GM12878 (cell line): ENCODE measurements around the gene BDP1. TPM values are rescaled to one million over a fixed set of nuclear protein-coding genes. Genes with fewer than 3 reads are reported as not detected.
"Not testable (repeated sequence)": the region's sequence is repeated elsewhere in the genome, so short reads cannot be mapped to it uniquely, and the experiment has no call there.

ENCODE experiments used
- ATAC-seq: fragments of 200-7000 bp; cut with Tn5 transposase; 3 replicates; pipeline ENCODE4 v1.9.1; 2020; ENCODE audit warnings: mild to moderate bottlenecking, moderate library complexity
- BruUV-seq: library from RNA; stranded (reverse); fragments of 400-500 nt; replicated peaks from 2 replicates; lab custom pipeline; 2021; lab: Mats Ljungman, UMichigan
- CTCF ChIA-PET: fragments of 300-600 bp; sonication (Branson Sonifier 250); formaldehyde crosslinking; extraction: SDS; loops from one replicate; lab custom pipeline; 2021; ENCODE audit warnings: inconsistent platforms; lab: Yijun Ruan, JAX
- POLR2A ChIA-PET: fragments of 350-600 bp; formaldehyde crosslinking; extraction: SDS; loops from one replicate; lab custom pipeline; 2021; ENCODE audit warnings: inconsistent platforms; lab: Charles Lee
- RAD21 ChIA-PET: fragments of 300-600 bp; sonication (Branson Sonifier 250); formaldehyde crosslinking; loops from one replicate; lab custom pipeline; 2023; ENCODE audit warnings: antibody characterized with exemption; ENCODE audit not compliant: unreplicated experiment; lab: Charles Lee
- SMC1A ChIA-PET: fragments of 300-600 bp; sonication (Branson Sonifier 250); formaldehyde crosslinking; loops from one replicate; lab custom pipeline; 2023; ENCODE audit not compliant: unreplicated experiment, uncharacterized antibody; lab: Charles Lee
- DNase-seq: peaks from one replicate; pipeline ENCODE4 v3.0.0-alpha.2; 2011; ENCODE audit warnings: low read depth, low spot score
- FAIRE-seq: peaks from 3 replicates; lab custom pipeline; 2011; peaks lifted over from hg19 to GRCh38; lab: Jason Lieb, UNC
- H2AFZ ChIP-seq: 2 replicates; pipeline ENCODE4 v1.6.0; 2011; ENCODE audit warnings: low read depth, low read length, control low read depth; ENCODE audit not compliant: control insufficient read depth
- H3K27ac ChIP-seq: 2 replicates; pipeline ENCODE4 v1.5.1; 2011; ENCODE audit warnings: control low read depth; ENCODE audit not compliant: control insufficient read depth, insufficient read depth
- H3K27me3 ChIP-seq, 2 experiments: replicated peaks in 1 of 2; 2 replicates each; pipeline versions ENCODE4 v1.6.0 to v1.6.1; 2011; ENCODE audit warnings: low read length in 1 of 2; ENCODE audit not compliant: control insufficient read depth in 2 of 2, insufficient read depth in 2 of 2
- H3K36me3 ChIP-seq, 2 experiments: 2 replicates each; pipeline ENCODE4 v1.5.1; 2011; ENCODE audit warnings: low read length in 1 of 2; ENCODE audit not compliant: control insufficient read depth in 2 of 2, insufficient read depth in 2 of 2
- H3K4me1 ChIP-seq: 2 replicates; pipeline ENCODE4 v1.6.1; 2011; ENCODE audit warnings: mild to moderate bottlenecking, low read length, moderate library complexity, mixed read lengths; ENCODE audit not compliant: control insufficient read depth, insufficient read depth
- H3K4me2 ChIP-seq: 2 replicates; pipeline ENCODE4 v1.6.0; 2011; ENCODE audit warnings: control low read depth; ENCODE audit not compliant: control insufficient read depth, insufficient read depth
- H3K4me3 ChIP-seq: fragments of 200-600 bp; sonication (generic); 2 replicates; pipeline ENCODE4 v1.5.1; 2016
- H3K79me2 ChIP-seq: 2 replicates; pipeline ENCODE4 v1.6.0; 2011; ENCODE audit warnings: low read length; ENCODE audit not compliant: control insufficient read depth, insufficient read depth
- H3K9ac ChIP-seq: 2 replicates; pipeline ENCODE4 v1.8.0; 2011; ENCODE audit warnings: low read length, control low read depth, mixed read lengths; ENCODE audit not compliant: control insufficient read depth, insufficient read depth
- H3K9me3 ChIP-seq: replicated peaks from 3 replicates; pipeline ENCODE4 v1.5.1; 2011; ENCODE audit warnings: mild to moderate bottlenecking, low read length; ENCODE audit not compliant: control insufficient read depth, insufficient read depth
- H4K20me1 ChIP-seq: 2 replicates; pipeline ENCODE4 v1.6.0; 2011; ENCODE audit not compliant: control insufficient read depth, insufficient read depth
- WGBS: methylation state at CpG from one replicate; pipeline ENCODE4 v1.1.6; 2016; ENCODE audit warnings: low lambda C conversion rate; ENCODE audit not compliant: insufficient replicate concordance, insufficient coverage; ENCODE audit errors: missing lambda C conversion rate; 5-methylcytosine and 5-hydroxymethylcytosine counted together
- in situ Hi-C: fragments of 300-500 bp; cut with MboI; formaldehyde crosslinking; loops from 9 replicates; pipeline ENCODE4 v1.14.3; 2018; ENCODE audit warnings: mixed read lengths
- intact Hi-C: fragments of 100-400 bp; cut with micrococcal nuclease; formaldehyde crosslinking; loops from one replicate; pipeline ENCODE4 v1.14.2; 2022; ENCODE audit not compliant: unreplicated experiment
- polyA plus RNA-seq, 11 experiments: library from polyadenylated mRNA; depleted of rRNA in 4 of 11; unstranded in 6 of 11; stranded (reverse) in 5 of 11; fragments of >200 nt; fragmentation: Nextera tagmentation in 4 of 11; fragmentation: Illumina TruSeq in 1 of 11; extraction: Ambion mirVana in 4 of 11; extraction: Trizol in 1 of 11; gene quantifications; 1 replicate in 1 of 11; 2 replicates in 10 of 11; pipeline versions ENCODE4 v1.2.1 to v1.2.3, GENCODE V29; 2011 to 2016; ENCODE audit warnings: inconsistent platforms in 2 of 11, missing spikeins in 2 of 11, low read depth in 1 of 11
- total RNA-seq, 4 experiments: library from RNA; depleted of rRNA in 3 of 4; stranded (reverse); fragments of >200 nt in 3 of 4; fragmentation: Illumina TruSeq in 1 of 4; extraction: Trizol in 1 of 4; gene quantifications; 2 replicates each; pipeline versions ENCODE4 v1.2.1 to v1.2.3, GENCODE V29; 2013 to 2021

BDP1 gene
- total and polyA plus RNA-seq, 10 of the 15 experiments (the other 5 are each of a cell fraction or from before 2014, with no cell fraction given): 6.1 to 31.1 (median 17.7) TPM

- SMC1A ChIA-PET, H3K4me2 ChIP-seq, RAD21 ChIA-PET, DNase-seq, intact Hi-C loops, POLR2A ChIA-PET, BruUV-seq, H3K4me1 ChIP-seq, CTCF ChIA-PET, H2AFZ ChIP-seq, H3K4me3 ChIP-seq, H3K27me3 ChIP-seq, H3K9ac ChIP-seq, H4K20me1 ChIP-seq, in situ Hi-C loops, ATAC-seq, H3K27ac ChIP-seq, H3K36me3 ChIP-seq, H3K79me2 ChIP-seq, FAIRE-seq, H3K9me3 ChIP-seq: not testable (repeated sequence)
- 25% methylated on average over 3 of the region's 3 CpGs for WGBS
Observed at GRCh38 chr5:71423896-71424295, 31.6 kb upstream of the BDP1 start.

DNA sequence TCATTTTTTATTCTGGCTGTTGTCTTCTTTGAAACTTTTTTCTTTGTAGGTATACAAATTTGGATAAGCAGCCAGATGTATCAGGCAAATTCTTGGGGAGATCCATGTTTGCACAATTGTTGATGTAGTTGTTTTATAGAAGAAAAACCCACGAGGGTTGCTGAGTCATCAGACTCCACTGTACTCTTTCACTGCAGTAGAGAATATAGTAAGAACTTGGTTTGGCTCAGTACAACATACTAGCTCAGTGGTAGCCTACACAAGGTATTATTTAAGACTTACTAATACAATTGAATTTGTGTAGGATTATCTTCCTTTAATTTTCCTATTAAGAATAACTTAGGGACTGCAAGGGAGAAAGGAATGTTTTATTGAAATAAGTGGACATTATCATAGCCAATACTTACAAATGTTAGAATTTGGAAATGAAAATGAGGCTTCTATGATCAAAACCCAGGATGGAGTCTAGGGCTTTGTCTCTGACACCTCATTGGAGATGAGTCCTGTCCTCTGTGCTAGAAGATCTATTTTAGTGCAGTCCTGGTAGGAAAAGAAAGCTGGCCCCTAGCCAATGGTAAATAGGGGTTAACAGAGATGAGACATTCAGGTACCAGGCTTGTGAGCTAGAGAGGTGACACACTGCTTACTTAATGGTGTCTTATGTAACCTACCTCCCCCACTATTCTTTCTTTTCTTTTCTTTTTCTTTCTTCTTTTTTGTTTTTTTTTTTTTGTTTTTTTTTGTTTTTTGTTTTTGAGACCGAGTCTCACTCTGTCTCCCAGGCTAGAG, 28.6 kb upstream of the BDP1 start:
- H3K9ac ChIP-seq, CTCF ChIA-PET, DNase-seq, H4K20me1 ChIP-seq, in situ Hi-C loops, FAIRE-seq, H2AFZ ChIP-seq, ATAC-seq, H3K9me3 ChIP-seq, H3K4me1 ChIP-seq, RAD21 ChIA-PET, H3K4me3 ChIP-seq, H3K79me2 ChIP-seq, SMC1A ChIA-PET, H3K36me3 ChIP-seq, H3K27me3 ChIP-seq, H3K27ac ChIP-seq, BruUV-seq, POLR2A ChIA-PET, H3K4me2 ChIP-seq, intact Hi-C loops: not testable (repeated sequence)
- 0% methylated on average over 1 of the region's 2 CpGs for WGBS

DNA sequence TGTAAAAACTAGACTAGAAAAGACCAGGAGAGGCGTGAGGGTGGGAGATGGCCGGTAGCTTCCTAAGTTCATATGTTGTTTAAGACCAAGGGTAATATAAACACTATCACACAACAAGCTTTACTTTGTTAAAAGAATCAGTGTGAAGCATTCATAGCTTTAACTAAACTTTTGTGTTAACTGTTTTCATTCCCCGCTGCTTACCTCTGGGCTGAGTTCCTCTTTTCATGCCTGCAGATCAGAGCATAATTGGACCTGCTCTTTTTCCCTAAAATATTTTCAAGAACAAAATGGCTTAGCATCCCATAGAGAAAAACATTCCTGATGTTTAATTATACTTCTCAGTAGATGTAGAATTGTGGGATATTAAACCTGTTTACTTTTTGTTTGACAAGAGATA, 23.0 kb upstream of the BDP1 start:
- 80% methylated on average over 3 of the region's 3 CpGs for WGBS
- not testable (repeated sequence) for BruUV-seq

GRCh38 chr5:71434825-71435224, 20.6 kb upstream of the BDP1 start:
- H3K4me2 ChIP-seq, SMC1A ChIA-PET, BruUV-seq, DNase-seq, H3K9me3 ChIP-seq, RAD21 ChIA-PET, H3K79me2 ChIP-seq, H4K20me1 ChIP-seq, FAIRE-seq, H3K27ac ChIP-seq, H3K9ac ChIP-seq, H3K4me3 ChIP-seq, POLR2A ChIA-PET, H3K4me1 ChIP-seq, CTCF ChIA-PET, intact Hi-C loops, H2AFZ ChIP-seq, H3K27me3 ChIP-seq, in situ Hi-C loops, ATAC-seq, H3K36me3 ChIP-seq: not testable (repeated sequence)
- 50% methylated on average over 2 of the region's 3 CpGs for WGBS

More for the DNA sequence above, 23.0 kb upstream of the BDP1 start:
- H3K4me1 ChIP-seq, H3K36me3 ChIP-seq, H3K79me2 ChIP-seq, H3K4me3 ChIP-seq, H3K4me2 ChIP-seq, SMC1A ChIA-PET, H3K9ac ChIP-seq, RAD21 ChIA-PET, H4K20me1 ChIP-seq, CTCF ChIA-PET, ATAC-seq, H3K9me3 ChIP-seq, in situ Hi-C loops, intact Hi-C loops, H3K27ac ChIP-seq, DNase-seq, H2AFZ ChIP-seq, H3K27me3 ChIP-seq, POLR2A ChIA-PET: not testable (repeated sequence)
- peak; percentile 18 for FAIRE-seq
